GM21723 (cell line): Measurements from ENCODE around the gene CDC42BPB.

ENCODE experiments used
- ATAC-seq: cut with Tn5 transposase; IDR thresholded peaks from one replicate; pipeline ENCODE4 v1.9.1; 2021; ENCODE audit warnings: mild to moderate bottlenecking, moderate library complexity; ENCODE audit not compliant: unreplicated experiment

CDC42BPB gene

DNA sequence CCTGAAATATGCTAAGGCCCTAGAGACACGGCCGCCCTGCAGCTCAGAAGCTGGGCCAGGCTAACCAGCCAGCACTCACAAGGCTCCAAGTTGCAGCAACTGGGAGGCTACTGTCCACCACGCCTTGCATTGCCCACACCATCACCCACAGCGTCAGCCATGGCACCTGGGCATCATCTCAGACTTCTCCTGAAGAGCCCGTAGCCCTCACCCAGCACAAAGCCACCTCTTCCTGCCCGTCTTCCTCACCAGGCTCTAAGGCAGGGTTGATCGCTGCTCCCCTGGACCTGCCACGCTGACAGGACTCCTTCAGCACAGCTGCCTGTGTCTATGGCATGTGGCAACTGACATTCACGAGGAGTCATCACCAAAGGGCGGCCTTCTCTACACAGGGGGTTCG, 38.1 kb downstream of the CDC42BPB start:
- no peak for ATAC-seq

- no peak for ATAC-seq
These were observed 40.8 kb downstream of the CDC42BPB start for GRCh38 chr14:103016594-103016993.

GRCh38 chr14:103016071-103016470, 41.3 kb downstream of the CDC42BPB start:
- ATAC-seq = no peak

DNA sequence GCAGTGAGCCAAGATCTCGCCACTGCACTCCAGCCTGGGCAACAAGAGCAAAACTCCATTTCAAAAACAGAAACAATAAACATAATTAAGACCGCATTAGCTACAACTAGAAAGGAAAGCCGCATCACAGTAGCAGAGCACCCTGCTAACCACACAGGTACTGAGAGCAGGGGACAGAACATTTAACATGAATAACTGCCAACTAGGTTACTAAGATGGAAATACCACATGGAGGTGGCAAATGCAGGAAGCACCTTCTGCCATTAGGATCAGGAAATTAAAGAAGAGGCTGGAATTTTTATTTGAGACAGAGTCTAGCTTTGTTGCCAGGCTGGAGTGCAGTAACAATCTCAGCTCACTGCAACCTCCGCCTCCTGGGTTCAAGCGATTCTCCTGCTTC, 41.9 kb downstream of the CDC42BPB start:
- ATAC-seq = no peak

- no peak for ATAC-seq
These were observed 42.7 kb downstream of the CDC42BPB start for GRCh38 chr14:103014466-103015228.

DNA sequence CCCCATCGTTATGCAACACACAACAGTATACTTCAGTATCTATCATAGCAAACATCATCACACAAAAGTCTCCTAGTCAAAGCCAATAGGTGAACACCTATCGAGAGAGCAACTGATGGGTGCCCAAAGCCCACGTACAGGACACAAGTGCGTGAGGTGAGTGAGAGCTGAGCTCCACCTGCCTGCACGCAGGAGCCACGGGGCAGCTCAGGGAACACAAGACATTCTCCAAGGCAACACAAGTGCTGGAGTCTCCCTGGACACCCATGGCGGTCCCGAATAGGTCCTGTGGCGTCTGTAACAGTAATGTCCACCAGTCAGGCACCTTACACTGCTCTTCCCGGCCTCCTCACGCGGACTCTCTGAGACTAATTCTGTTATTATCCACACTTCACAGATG, 44.3 kb downstream of the CDC42BPB start:
- ATAC-seq = no peak

- ATAC-seq = no peak
These were observed 47.8 kb downstream of the CDC42BPB start for GRCh38 chr14:103009559-103009958.

GRCh38 chr14:103008768-103009357, 48.5 kb downstream of the CDC42BPB start:
- no peak for ATAC-seq

GRCh38 chr14:103008126-103008525, 49.2 kb downstream of the CDC42BPB start:
- ATAC-seq = no peak

- ATAC-seq = no peak
These were observed 49.8 kb downstream of the CDC42BPB start for GRCh38 chr14:103007555-103007954.

- no peak for ATAC-seq
These were observed 50.3 kb downstream of the CDC42BPB start for GRCh38 chr14:103006991-103007520.

DNA sequence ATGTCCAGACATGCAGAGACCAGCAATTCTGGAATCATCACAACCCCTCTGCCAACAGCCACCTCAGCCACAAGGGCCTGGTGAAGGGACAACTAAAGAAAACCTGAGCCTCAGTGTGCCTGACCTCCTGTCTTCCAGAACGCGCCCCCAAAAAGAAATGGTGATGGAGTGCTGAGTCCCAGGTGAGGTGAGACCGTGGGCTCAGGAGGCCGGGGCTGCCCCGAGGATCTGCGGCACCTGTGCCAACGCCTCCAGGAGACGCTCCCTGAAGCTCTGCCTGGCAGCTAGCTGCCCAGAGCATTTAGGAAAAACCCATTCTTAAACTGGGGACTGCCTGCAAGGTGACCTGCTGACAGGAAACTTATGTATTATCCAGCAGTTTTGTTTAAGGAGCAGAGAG, 51.2 kb downstream of the CDC42BPB start:
- no peak for ATAC-seq

DNA sequence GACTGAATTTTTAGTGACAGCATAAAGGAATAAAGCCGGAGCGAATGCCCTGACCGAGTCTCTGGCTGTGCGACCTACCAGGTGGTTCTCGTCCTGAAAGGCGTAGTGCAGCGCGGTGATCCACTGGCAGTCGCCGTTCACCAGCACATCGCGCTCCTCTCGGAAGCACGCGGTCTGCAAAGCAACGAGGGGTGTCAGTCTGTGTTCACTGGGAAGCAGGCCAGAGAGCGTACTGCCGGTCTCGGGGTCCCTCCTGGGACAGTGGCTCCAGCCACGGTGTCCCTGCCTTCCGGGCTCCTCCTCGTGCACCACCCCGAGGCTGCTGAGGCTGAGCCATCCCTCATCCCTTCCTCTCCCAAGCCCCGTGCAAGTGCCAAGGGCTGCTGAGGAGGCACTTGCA, 53.5 kb downstream of the CDC42BPB start:
- ATAC-seq = no peak

- no peak for ATAC-seq
These were observed 54.1 kb downstream of the CDC42BPB start for GRCh38 chr14:103003351-103003615.

DNA sequence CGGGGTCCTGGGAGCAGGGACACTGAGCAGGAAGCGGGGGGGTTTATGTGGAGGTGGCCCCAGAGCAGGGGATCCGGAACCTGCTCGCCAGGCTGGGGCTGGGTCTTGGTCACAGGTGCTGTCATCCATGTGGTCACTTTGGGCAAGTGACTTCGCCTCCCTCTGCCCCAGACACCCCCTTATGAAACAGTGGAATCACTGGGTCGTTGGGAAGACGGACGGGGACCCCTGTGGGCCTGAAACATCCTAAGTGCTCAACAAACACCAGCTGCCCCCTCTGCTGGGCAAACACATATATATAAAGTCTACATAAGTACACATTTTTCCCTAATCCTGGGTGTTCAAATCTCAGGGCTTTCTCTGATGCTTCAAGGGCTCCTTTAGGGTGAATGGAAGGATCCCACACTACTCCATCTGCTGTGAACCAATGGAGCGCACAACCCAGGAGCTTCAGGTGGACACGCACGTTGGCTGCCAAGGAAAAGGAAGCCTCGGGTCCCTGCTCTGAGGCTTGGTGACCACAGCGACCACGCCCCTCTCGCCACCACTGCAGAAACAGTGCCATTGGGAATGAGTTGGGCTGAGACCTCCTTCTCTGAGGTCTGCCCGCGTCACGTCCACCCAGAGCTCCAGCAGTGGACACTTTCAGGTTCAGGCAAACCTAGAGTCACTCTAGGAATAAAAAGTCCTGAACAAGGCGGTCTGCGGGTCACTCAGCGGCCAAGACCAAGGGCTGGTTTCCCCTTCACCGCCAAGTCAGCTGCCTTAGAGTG, 54.6 kb downstream of the CDC42BPB start:
- ATAC-seq = no peak

DNA sequence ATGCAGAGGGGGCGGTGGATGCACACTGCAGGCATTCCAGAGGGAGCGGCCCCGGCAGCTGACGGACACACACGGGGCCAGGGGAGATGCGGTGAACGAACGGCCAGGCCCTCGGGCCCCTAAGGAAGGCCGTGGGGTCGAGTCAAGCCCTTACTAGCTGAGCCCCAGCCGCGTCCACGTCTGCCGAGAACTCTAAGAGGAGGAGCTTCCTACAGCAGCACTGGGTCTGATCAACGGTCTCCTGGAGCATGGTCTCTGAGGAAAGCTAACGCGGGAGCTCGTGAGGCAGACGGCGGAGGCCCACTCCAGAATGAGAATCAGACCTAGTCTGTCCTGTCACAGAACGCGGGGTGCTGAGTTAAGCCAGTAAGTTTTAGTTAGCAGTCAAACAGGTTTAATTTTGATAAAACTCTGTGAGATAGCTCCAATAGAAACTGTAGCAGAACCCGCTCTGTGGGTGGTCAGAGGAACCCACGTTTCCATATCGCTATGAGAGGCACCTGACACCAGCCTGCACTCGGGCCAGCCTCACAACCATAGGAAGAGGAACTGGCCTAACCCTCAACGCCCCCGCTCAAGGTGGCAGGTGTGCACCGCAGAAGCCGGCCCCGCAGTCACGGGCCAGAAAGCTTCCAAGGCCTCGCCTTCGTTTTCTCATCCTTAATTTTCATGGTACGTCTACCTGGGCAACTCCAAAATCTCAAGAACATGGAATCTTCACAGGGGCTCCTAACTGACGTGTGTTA, 55.5 kb downstream of the CDC42BPB start:
- no peak for ATAC-seq

- no peak for ATAC-seq
These were observed 56.1 kb downstream of the CDC42BPB start for GRCh38 chr14:103001226-103001625.

- no peak for ATAC-seq
These were observed 56.9 kb downstream of the CDC42BPB start for GRCh38 chr14:103000291-103000921.

- ATAC-seq = no peak
These were observed 58.0 kb downstream of the CDC42BPB start for GRCh38 chr14:102999227-102999895.

- ATAC-seq = no peak
These were observed 59.0 kb downstream of the CDC42BPB start for GRCh38 chr14:102998393-102998792.
